ENCODE measurements around the gene PIP5K1B.
A peak's percentile ranks its signal among the peaks of the same experiment; 100 is the strongest.

PIP5K1B gene

GRCh38 chr9:69003051-69003450 is 298.0 kb downstream of the PIP5K1B start:
- DNase-seq = no peak

GRCh38 chr9:69004836-69005235 is 299.8 kb downstream of the PIP5K1B start:
- DNase-seq = no peak

GRCh38 chr9:69009708-69010107 is 304.7 kb downstream of the PIP5K1B start:
- DNase-seq = no peak

GRCh38 chr9:69012696-69013381 is 307.8 kb downstream of the PIP5K1B start:
- no peak for DNase-seq

- DNase-seq = no peak
Observed at GRCh38 chr9:69013382-69013727, 308.3 kb downstream of the PIP5K1B start.

- DNase-seq = no peak
Observed at GRCh38 chr9:69014013-69014412, 309.0 kb downstream of the PIP5K1B start, which contains the start of gene PRKACG. Gene PRKACG (minus strand): TSS chr9:69014113. CDS start chr9:69014092, 21 bp downstream.

GRCh38 chr9:69016191-69017096 is 311.4 kb downstream of the PIP5K1B start:
- DNase-seq = no peak

- DNase-seq = no peak
Observed at GRCh38 chr9:69018737-69019136, 313.7 kb downstream of the PIP5K1B start.

- DNase-seq = no peak
Observed at GRCh38 chr9:69019808-69020207, 314.8 kb downstream of the PIP5K1B start.

- DNase-seq = no peak
Observed at GRCh38 chr9:69020301-69021145, 315.5 kb downstream of the PIP5K1B start.

GRCh38 chr9:69023650-69024049 is 318.6 kb downstream of the PIP5K1B start:
- no peak for DNase-seq

- DNase-seq = peak; percentile 54
Observed at GRCh38 chr9:69027355-69028097, 322.5 kb downstream of the PIP5K1B start.

- DNase-seq = peak; percentile 15
Observed at GRCh38 chr9:69028754-69029153, 323.7 kb downstream of the PIP5K1B start.

- no peak for DNase-seq
Observed at GRCh38 chr9:69029535-69029934, 324.5 kb downstream of the PIP5K1B start.

GRCh38 chr9:69030851-69031645 is 326.0 kb downstream of the PIP5K1B start:
- no peak for DNase-seq

GRCh38 chr9:69034071-69034470 is 329.0 kb downstream of the PIP5K1B start:
- DNase-seq = no peak

- DNase-seq = peak; percentile 85
Observed at GRCh38 chr9:69035438-69036308, 330.6 kb downstream of the PIP5K1B start, which contains the start of gene FXN. Gene FXN (plus strand): TSS chr9:69035752. CDS start chr9:69035783, 31 bp downstream.

GRCh38 chr9:69036309-69036708 is 331.3 kb downstream of the PIP5K1B start:
- DNase-seq = peak; percentile 34

- DNase-seq = no peak
Observed at GRCh38 chr9:69036799-69037198, 331.8 kb downstream of the PIP5K1B start.

- no peak for DNase-seq
Observed at GRCh38 chr9:69040646-69041045, 335.6 kb downstream of the PIP5K1B start.
